ENCODE results near the gene YKT6.

- TF ChIP-seq, protein P1, sequence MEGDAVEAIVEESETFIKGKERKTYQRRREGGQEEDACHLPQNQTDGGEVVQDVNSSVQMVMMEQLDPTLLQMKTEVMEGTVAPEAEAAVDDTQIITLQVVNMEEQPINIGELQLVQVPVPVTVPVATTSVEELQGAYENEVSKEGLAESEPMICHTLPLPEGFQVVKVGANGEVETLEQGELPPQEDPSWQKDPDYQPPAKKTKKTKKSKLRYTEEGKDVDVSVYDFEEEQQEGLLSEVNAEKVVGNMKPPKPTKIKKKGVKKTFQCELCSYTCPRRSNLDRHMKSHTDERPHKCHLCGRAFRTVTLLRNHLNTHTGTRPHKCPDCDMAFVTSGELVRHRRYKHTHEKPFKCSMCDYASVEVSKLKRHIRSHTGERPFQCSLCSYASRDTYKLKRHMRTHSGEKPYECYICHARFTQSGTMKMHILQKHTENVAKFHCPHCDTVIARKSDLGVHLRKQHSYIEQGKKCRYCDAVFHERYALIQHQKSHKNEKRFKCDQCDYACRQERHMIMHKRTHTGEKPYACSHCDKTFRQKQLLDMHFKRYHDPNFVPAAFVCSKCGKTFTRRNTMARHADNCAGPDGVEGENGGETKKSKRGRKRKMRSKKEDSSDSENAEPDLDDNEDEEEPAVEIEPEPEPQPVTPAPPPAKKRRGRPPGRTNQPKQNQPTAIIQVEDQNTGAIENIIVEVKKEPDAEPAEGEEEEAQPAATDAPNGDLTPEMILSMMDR (IDR thresholded peaks at IDR 0.05; ENCODE audit: low read depth, low read length, poor library complexity, severe bottlenecking): no peak
- TF ChIP-seq EZH2phosphoT487 (IDR thresholded peaks at IDR 0.05; ENCODE audit: borderline replicate concordance, low read length): no peak
These were observed 19.2 kb downstream of the YKT6 start for GRCh38 chr7:44220046-44220357.

Measured in DOHH2 (cell line).